ENCODE measurements around the gene LYSMD3.
A peak's percentile ranks its signal among the peaks of the same experiment; 100 is the strongest.

LYSMD3 gene

DNA sequence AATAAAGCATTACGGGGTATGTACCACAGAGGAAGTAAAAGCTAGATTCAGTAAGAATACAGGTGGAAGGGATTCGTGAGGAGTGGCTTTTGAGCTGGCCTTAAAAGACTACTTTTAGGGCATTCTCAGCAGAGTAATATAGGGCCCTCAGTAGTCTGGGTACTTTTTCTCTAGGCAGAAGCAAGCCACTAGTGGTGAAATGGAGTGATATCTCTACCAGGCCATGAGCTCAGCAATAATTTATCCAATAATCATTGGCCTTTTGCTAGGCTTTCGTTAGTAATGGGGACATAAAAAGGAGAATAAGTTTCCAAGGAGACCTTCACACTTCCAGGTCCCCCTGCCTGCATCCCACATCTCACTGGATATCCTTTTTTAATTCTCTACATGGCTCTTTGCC is 53.0 kb downstream of the LYSMD3 start:
- H3K4me3 ChIP-seq (ENCODE audit: low read depth, low read length) = no peak overlapping the region
- TF ChIP-seq, protein P1, sequence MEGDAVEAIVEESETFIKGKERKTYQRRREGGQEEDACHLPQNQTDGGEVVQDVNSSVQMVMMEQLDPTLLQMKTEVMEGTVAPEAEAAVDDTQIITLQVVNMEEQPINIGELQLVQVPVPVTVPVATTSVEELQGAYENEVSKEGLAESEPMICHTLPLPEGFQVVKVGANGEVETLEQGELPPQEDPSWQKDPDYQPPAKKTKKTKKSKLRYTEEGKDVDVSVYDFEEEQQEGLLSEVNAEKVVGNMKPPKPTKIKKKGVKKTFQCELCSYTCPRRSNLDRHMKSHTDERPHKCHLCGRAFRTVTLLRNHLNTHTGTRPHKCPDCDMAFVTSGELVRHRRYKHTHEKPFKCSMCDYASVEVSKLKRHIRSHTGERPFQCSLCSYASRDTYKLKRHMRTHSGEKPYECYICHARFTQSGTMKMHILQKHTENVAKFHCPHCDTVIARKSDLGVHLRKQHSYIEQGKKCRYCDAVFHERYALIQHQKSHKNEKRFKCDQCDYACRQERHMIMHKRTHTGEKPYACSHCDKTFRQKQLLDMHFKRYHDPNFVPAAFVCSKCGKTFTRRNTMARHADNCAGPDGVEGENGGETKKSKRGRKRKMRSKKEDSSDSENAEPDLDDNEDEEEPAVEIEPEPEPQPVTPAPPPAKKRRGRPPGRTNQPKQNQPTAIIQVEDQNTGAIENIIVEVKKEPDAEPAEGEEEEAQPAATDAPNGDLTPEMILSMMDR (IDR thresholded peaks at IDR 0.05; ENCODE audit: borderline replicate concordance, insufficient read depth, low read depth, low read length) = no peak

DNA sequence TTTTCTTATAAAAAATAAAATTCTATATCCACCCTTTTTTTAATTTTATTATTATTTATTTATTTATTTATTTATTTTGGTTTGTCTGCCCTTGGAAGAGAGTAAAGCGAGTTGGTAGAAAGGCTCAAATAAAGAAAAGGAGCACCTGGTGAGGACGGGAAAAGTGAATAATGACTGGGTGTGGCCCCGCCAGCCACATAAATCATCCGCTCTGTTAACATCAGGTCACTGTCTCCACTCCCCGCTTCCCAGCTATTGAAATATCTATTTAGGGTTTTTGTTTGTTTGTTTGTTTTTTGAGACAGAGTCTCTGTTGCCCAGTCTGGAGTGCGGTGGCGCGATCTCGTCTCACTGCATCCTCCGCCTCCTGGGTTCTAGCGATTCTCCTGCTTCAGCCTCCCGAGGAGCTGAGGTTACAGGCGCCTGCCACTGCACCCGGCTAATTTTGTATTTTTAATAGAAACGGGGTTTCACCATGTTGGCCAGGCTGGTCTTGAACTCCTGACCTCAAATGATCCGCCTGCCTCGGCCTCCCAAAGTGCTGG is 53.9 kb downstream of the LYSMD3 start:
- peak overlapping the region; percentile 82 for H3K4me3 ChIP-seq (ENCODE audit: low read depth, low read length)

DNA sequence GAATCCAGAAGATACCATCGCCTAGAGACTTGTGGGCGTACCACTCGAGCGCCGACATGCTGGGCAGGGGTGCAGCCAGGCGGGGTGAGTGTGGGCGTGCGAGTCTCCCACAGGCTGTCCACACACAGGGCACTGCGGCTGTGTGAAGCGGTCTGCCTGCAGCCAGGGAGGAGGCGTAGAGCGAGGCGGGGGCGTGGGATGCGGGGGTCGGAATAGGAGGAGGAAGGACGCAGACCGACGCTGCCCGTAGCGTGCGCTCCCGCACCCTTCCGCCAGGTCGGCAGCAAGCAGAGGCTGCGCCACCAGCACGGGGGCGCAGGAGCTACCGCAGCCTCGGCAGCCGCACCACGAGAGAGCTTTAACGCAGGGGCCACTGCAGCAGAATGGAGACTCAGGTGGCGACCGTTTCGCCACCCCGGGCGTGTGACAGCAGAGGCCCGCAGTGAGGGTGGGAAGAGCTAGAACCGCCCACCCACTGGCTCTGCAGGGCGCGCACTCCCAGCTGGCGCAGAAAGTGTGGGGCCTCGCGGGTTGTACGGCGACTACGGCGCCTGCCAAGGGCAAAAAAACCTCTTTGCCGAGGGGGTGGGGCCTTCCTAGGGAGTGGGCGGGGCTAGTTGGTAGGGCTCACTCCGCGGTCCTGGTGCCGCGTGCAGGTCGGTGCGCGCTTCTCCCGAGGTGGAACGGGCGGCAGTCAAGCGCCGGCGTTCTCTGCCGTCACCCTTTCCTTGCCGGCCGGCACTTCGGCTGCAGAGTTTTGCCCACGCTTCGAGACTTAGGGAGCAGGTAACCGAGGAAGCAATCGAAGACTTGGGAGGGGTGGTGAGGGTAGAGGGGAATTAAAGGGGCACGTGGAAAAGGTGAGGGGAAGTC is 54.9 kb downstream of the LYSMD3 start, which contains the start of the genes MBLAC2 and POLR3G:
Gene MBLAC2 (minus strand): TSS at position 537 of the 873 bp plus-strand sequence. CDS start 479 bp downstream, at position 58.
Gene POLR3G (plus strand): TSS at position 630 of the 873 bp plus-strand sequence. CDS start 10,704 bp downstream, outside the sequence.
- TF ChIP-seq, protein P1 (IDR thresholded peaks at IDR 0.05; ENCODE audit: borderline replicate concordance, insufficient read depth, low read depth, low read length) = peak; percentile 54
- peak within 1 kb of the TSS; percentile 82 for H3K4me3 ChIP-seq (ENCODE audit: low read depth, low read length)

More for the DNA sequence above, 53.9 kb downstream of the LYSMD3 start:
- TF ChIP-seq, protein P1 (IDR thresholded peaks at IDR 0.05; ENCODE audit: borderline replicate concordance, insufficient read depth, low read depth, low read length) = no peak

DNA sequence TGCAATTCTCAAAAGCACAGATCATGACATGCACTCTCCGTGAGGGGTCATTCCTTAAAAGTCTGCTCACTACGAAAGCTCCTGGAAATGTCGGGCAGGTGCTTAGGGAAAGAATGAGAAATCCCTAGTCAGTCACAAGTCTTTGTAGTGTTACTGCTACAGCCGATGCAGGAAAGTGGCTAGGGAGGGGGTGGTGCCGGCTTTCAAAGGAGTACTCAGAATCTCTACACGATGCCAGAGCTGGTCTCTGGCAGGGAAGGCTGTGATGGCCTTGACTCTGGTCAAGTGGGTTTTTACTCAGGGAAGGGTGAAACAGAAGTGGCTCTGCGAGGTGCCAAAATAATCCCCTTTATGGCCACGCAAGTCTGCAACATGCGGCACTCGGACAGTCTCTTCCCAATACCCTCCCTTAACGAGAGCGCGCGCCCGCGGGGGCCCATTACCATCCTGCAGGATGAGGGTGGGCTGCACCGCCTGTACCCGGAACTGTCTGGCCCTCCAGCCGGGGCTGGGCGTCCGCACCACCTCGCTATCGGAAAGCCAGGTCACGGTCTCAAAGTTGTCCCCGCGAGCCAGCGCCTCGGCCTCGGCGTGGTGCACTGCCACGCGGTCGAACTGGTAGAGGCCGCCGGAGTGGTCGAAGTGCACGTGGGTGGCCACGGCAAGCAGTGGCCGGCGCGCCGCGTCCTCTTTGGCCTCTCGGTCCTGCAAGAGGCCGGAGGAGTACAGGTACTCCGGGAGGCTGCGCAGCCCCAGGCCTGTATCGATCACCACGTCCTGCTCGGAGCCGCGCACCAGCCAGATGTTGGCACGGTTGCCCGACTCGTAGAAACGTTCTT is 55.8 kb downstream of the LYSMD3 start:
- peak overlapping the region; percentile 82 for H3K4me3 ChIP-seq (ENCODE audit: low read depth, low read length)
- TF ChIP-seq, protein P1 (IDR thresholded peaks at IDR 0.05; ENCODE audit: borderline replicate concordance, insufficient read depth, low read depth, low read length) = no peak

DNA sequence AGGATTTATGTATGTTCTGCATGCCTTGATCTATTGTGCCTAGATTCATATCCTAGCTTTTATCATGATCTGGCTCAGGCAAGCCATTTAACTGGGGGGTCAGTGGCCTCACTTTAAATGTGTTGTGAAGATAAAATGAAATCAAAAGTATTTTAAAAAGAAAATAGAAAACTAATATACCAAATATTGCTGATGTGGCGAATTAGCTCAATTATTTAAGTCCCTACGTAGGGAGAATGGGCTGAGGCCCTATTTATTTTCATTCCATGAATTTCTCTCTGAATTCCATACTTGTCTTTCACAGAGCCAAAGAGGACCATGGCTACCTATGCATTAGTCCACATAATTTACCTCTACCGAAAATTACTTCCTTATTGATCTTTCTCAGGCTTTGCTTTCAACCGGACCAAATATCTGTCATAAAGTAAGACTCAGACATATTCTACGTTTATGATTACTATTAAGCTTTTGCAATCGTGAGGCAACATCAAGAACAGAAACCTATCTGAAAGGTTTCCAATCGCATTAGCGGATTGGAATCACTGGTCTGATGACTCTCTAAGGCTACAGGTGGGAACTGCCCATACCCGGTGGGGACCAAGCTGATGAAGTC is 56.5 kb downstream of the LYSMD3 start:
- TF ChIP-seq, protein P1 (IDR thresholded peaks at IDR 0.05; ENCODE audit: borderline replicate concordance, insufficient read depth, low read depth, low read length) = no peak

More for the DNA sequence above, 56.5 kb downstream of the LYSMD3 start:
- H3K4me3 ChIP-seq (ENCODE audit: low read depth, low read length) = peak overlapping the region; percentile 82

All from GM12875 (cell line).